ENCODE data around the gene PPP1R2.
A peak's percentile ranks its signal among the peaks of the same experiment; 100 is the strongest.
"Not testable (repeated sequence)": the region's sequence is repeated elsewhere in the genome, so short reads cannot be mapped to it uniquely, and the experiment has no call there.

Gene PPP1R2

GRCh38 chr3:195542698-195543499 lies at the start of gene PPP1R2:
Gene PPP1R2, minus strand, starts transcription at chr3:195543325. Its CDS starts 300 bp downstream, at chr3:195543025.
- peak; percentile 96 for DNase-seq (ENCODE audit: low spot score)

- DNase-seq (ENCODE audit: low spot score), result no peak
These were observed 48.7 kb upstream of the PPP1R2 start for GRCh38 chr3:195591852-195592251.

- no peak for DNase-seq (ENCODE audit: low spot score)
These were observed 48.1 kb upstream of the PPP1R2 start for GRCh38 chr3:195591220-195591619.

- not testable (repeated sequence) for DNase-seq (ENCODE audit: low spot score)
These were observed 47.3 kb upstream of the PPP1R2 start for GRCh38 chr3:195590381-195590780.

GRCh38 chr3:195589796-195590195 lies 46.7 kb upstream of the PPP1R2 start:
- DNase-seq (ENCODE audit: low spot score), result not testable (repeated sequence)

- no peak for DNase-seq (ENCODE audit: low spot score)
These were observed 44.7 kb upstream of the PPP1R2 start for GRCh38 chr3:195587824-195588223.

GRCh38 chr3:195587406-195587805 lies 44.3 kb upstream of the PPP1R2 start:
- DNase-seq (ENCODE audit: low spot score), result no peak

- no peak for DNase-seq (ENCODE audit: low spot score)
These were observed 41.4 kb upstream of the PPP1R2 start for GRCh38 chr3:195584543-195584870.

GRCh38 chr3:195583831-195584542 lies 40.9 kb upstream of the PPP1R2 start, which contains the start of gene APOD:
Gene APOD, minus strand, starts transcription at chr3:195583940. Its CDS starts 4,479 bp downstream, at chr3:195579461.
- no peak for DNase-seq (ENCODE audit: low spot score)

- no peak for DNase-seq (ENCODE audit: low spot score)
These were observed 39.8 kb upstream of the PPP1R2 start for GRCh38 chr3:195582947-195583346.

GRCh38 chr3:195580744-195581443 lies 37.8 kb upstream of the PPP1R2 start:
- DNase-seq (ENCODE audit: low spot score), result no peak

- no peak for DNase-seq (ENCODE audit: low spot score)
These were observed 36.2 kb upstream of the PPP1R2 start for GRCh38 chr3:195579281-195579680.

- no peak for DNase-seq (ENCODE audit: low spot score)
These were observed 35.4 kb upstream of the PPP1R2 start for GRCh38 chr3:195578565-195578964.

GRCh38 chr3:195577645-195578177 lies 34.6 kb upstream of the PPP1R2 start:
- DNase-seq (ENCODE audit: low spot score), result no peak

- DNase-seq (ENCODE audit: low spot score), result no peak
These were observed 31.6 kb upstream of the PPP1R2 start for GRCh38 chr3:195574497-195575304.

GRCh38 chr3:195573611-195574496 lies 30.7 kb upstream of the PPP1R2 start:
- DNase-seq (ENCODE audit: low spot score), result no peak

GRCh38 chr3:195571361-195571760 lies 28.2 kb upstream of the PPP1R2 start:
- DNase-seq (ENCODE audit: low spot score), result no peak

- no peak for DNase-seq (ENCODE audit: low spot score)
These were observed 27.8 kb upstream of the PPP1R2 start for GRCh38 chr3:195570912-195571311.

- no peak for DNase-seq (ENCODE audit: low spot score)
These were observed 27.2 kb upstream of the PPP1R2 start for GRCh38 chr3:195570344-195570743.

GRCh38 chr3:195568630-195569029 lies 25.5 kb upstream of the PPP1R2 start:
- DNase-seq (ENCODE audit: low spot score), result no peak

- DNase-seq (ENCODE audit: low spot score), result no peak
These were observed 23.7 kb upstream of the PPP1R2 start for GRCh38 chr3:195566797-195567196.

Measured in hematopoietic multipotent progenitor cell treated with erythropoietin and hydrocortisone succinate and interleukin-3 and kit ligand, for 17 days (in vitro differentiated cells).